Activated naive CD8-positive, alpha-beta T cell treated with anti-CD3 and anti-CD28 coated beads, Interleukin-2, amount 50 U/mL, for 24 hours (primary cell): Measurements from ENCODE around the gene SREBF2.

Experiments
- ATAC-seq: fragments of 150-1000 bp; cut with Tn5 transposase; one replicate; pipeline ENCODE4 v1.10.0; 2021
- DNase-seq: peaks from one replicate; pipeline ENCODE4 v3.0.0; 2021
- H3K27ac Mint-ChIP-seq: one replicate; pipeline ENCODE4 v1.8.0; 2021; ENCODE audit warnings: mild to moderate bottlenecking, mixed read lengths
- H3K27me3 Mint-ChIP-seq: one replicate; pipeline ENCODE4 v1.8.0; 2021; ENCODE audit warnings: mixed read lengths
- H3K36me3 Mint-ChIP-seq: one replicate; pipeline ENCODE4 v1.8.0; 2021; ENCODE audit warnings: low read depth, mixed read lengths
- H3K4me1 Mint-ChIP-seq: one replicate; pipeline ENCODE4 v1.8.0; 2021; ENCODE audit warnings: mixed read lengths
- H3K4me3 Mint-ChIP-seq: one replicate; pipeline ENCODE4 v1.8.0; 2021; ENCODE audit warnings: mild to moderate bottlenecking, moderate library complexity, mixed read lengths
- H3K9me3 Mint-ChIP-seq: one replicate; pipeline ENCODE4 v1.8.0; 2021; ENCODE audit warnings: mixed read lengths

Gene SREBF2

GRCh38 chr22:41911001-41911611 is 78.2 kb downstream of the SREBF2 start:
- Mint-ChIP-seq H3K36me3 (peaks cover 1% of the 10 kb centered on the region), H3K4me3 (no peak overlapping the region), H3K27ac (no peak overlapping the region), H3K9me3 (no peaks in the 10 kb centered on the region), H3K27me3 (peaks cover 39% of the 10 kb centered on the region), H3K4me1 (peaks cover 38% of the 10 kb centered on the region)
- peak; percentile 19 for DNase-seq
- ATAC-seq, result no peak

GRCh38 chr22:41912338-41913039 is 79.6 kb downstream of the SREBF2 start:
- H3K36me3 Mint-ChIP-seq, result peaks cover 1% of the 10 kb centered on the region
- peaks cover 47% of the 10 kb centered on the region for H3K27me3 Mint-ChIP-seq
- no peak for DNase-seq
- ATAC-seq, result no peak
- H3K4me1 Mint-ChIP-seq, result peaks cover 39% of the 10 kb centered on the region
- no peak overlapping the region for H3K4me3 Mint-ChIP-seq
- H3K27ac Mint-ChIP-seq, result no peak overlapping the region
- H3K9me3 Mint-ChIP-seq, result no peaks in the 10 kb centered on the region

- Mint-ChIP-seq H3K27ac (no peak overlapping the region), H3K4me3 (no peak overlapping the region), H3K27me3 (peaks cover 47% of the 10 kb centered on the region), H3K9me3 (no peaks in the 10 kb centered on the region), H3K36me3 (peaks cover 1% of the 10 kb centered on the region), H3K4me1 (peaks cover 39% of the 10 kb centered on the region)
- peak; percentile 43 for DNase-seq
- ATAC-seq, result peak; percentile 22
Measured at GRCh38 chr22:41913040-41913719, 80.3 kb downstream of the SREBF2 start.

GRCh38 chr22:41913842-41914534 is 81.1 kb downstream of the SREBF2 start:
- Mint-ChIP-seq H3K4me1 (peaks cover 38% of the 10 kb centered on the region), H3K27ac (no peak overlapping the region), H3K36me3 (peaks cover 1% of the 10 kb centered on the region)

GRCh38 chr22:41914611-41915034 is 81.7 kb downstream of the SREBF2 start:
- no peak overlapping the region for H3K27ac Mint-ChIP-seq
- no peaks in the 10 kb centered on the region for H3K9me3 Mint-ChIP-seq
- peaks cover 39% of the 10 kb centered on the region for H3K4me1 Mint-ChIP-seq
- no peak for DNase-seq
- H3K27me3 Mint-ChIP-seq, result peaks cover 43% of the 10 kb centered on the region
- H3K4me3 Mint-ChIP-seq, result no peak overlapping the region
- no peaks in the 10 kb centered on the region for H3K36me3 Mint-ChIP-seq
- ATAC-seq, result no peak

More at GRCh38 chr22:41913842-41914534, 81.1 kb downstream of the SREBF2 start:
- Mint-ChIP-seq H3K4me3 (no peak overlapping the region), H3K9me3 (no peaks in the 10 kb centered on the region), H3K27me3 (peaks cover 47% of the 10 kb centered on the region)
- DNase-seq (no peak), ATAC-seq (no peak)

GRCh38 chr22:41915035-41915785 is 82.3 kb downstream of the SREBF2 start, which contains the start of gene SHISA8:
Gene SHISA8, minus strand, starts transcription at chr22:41915074. Its CDS starts 407 bp downstream, at chr22:41914667.
- Mint-ChIP-seq H3K4me1 (peaks cover 40% of the 10 kb centered on the region), H3K27ac (no peak within 1 kb of the TSS), H3K4me3 (peak within 1 kb of the TSS; percentile 52)

GRCh38 chr22:41915786-41916493 is 83.0 kb downstream of the SREBF2 start:
- H3K4me3 Mint-ChIP-seq, result peak overlapping the region; percentile 52
- DNase-seq, result no peak
- H3K27me3 Mint-ChIP-seq, result peaks cover 43% of the 10 kb centered on the region
- H3K36me3 Mint-ChIP-seq, result no peaks in the 10 kb centered on the region
- ATAC-seq, result no peak
- no peaks in the 10 kb centered on the region for H3K9me3 Mint-ChIP-seq
- peaks cover 44% of the 10 kb centered on the region for H3K4me1 Mint-ChIP-seq
- H3K27ac Mint-ChIP-seq, result no peak overlapping the region

More at GRCh38 chr22:41915035-41915785, 82.3 kb downstream of the SREBF2 start, which contains the start of gene SHISA8:
- Mint-ChIP-seq H3K9me3 (no peaks in the 10 kb centered on the region), H3K36me3 (no peaks in the 10 kb centered on the region), H3K27me3 (peaks cover 43% of the 10 kb centered on the region)
- ATAC-seq (peak; percentile 42), DNase-seq (peak; percentile 64)

GRCh38 chr22:41916745-41917358 is 83.9 kb downstream of the SREBF2 start:
- ATAC-seq, result no peak
- Mint-ChIP-seq H3K27me3 (peaks cover 36% of the 10 kb centered on the region), H3K4me1 (peaks cover 40% of the 10 kb centered on the region), H3K9me3 (no peaks in the 10 kb centered on the region), H3K4me3 (no peak overlapping the region), H3K27ac (no peak overlapping the region), H3K36me3 (no peaks in the 10 kb centered on the region)
- no peak for DNase-seq

GRCh38 chr22:41917375-41917902 is 84.5 kb downstream of the SREBF2 start:
- no peak overlapping the region for H3K4me3 Mint-ChIP-seq
- H3K36me3 Mint-ChIP-seq, result no peaks in the 10 kb centered on the region
- no peak for ATAC-seq
- H3K27ac Mint-ChIP-seq, result no peak overlapping the region
- peaks cover 42% of the 10 kb centered on the region for H3K4me1 Mint-ChIP-seq
- no peak for DNase-seq
- peaks cover 30% of the 10 kb centered on the region for H3K27me3 Mint-ChIP-seq
- H3K9me3 Mint-ChIP-seq, result no peaks in the 10 kb centered on the region

GRCh38 chr22:41917903-41918791 is 85.2 kb downstream of the SREBF2 start:
- H3K27ac Mint-ChIP-seq, result no peak overlapping the region
- no peaks in the 10 kb centered on the region for H3K9me3 Mint-ChIP-seq
- ATAC-seq, result no peak
- H3K4me3 Mint-ChIP-seq, result peak overlapping the region; percentile 34
- H3K36me3 Mint-ChIP-seq, result peaks cover under 1% of the 10 kb centered on the region
- peaks cover 37% of the 10 kb centered on the region for H3K4me1 Mint-ChIP-seq
- no peak for DNase-seq
- H3K27me3 Mint-ChIP-seq, result peaks cover 23% of the 10 kb centered on the region

- Mint-ChIP-seq H3K4me3 (peak overlapping the region; percentile 58), H3K9me3 (no peaks in the 10 kb centered on the region), H3K27ac (peak overlapping the region; percentile 42), H3K4me1 (peaks cover 35% of the 10 kb centered on the region), H3K36me3 (peaks cover 2% of the 10 kb centered on the region), H3K27me3 (peaks cover 19% of the 10 kb centered on the region)
- ATAC-seq, result peak; percentile 52
- peak; percentile 72 for DNase-seq
Measured at GRCh38 chr22:41919357-41920224, 86.7 kb downstream of the SREBF2 start.
